C4-2B (cell line): ENCODE measurements around the gene PACSIN1.

Experiments
- CTCF ChIP-seq: fragments of 450-650 bp; conservative IDR thresholded peaks from 2 replicates; pipeline ENCODE4 v1.5.1; 2017; ENCODE audit warnings: mild to moderate bottlenecking
- ZFX ChIP-seq: fragments of 450-650 bp; IDR thresholded peaks from 2 replicates; pipeline ENCODE4 v1.6.1; 2017

DNA sequence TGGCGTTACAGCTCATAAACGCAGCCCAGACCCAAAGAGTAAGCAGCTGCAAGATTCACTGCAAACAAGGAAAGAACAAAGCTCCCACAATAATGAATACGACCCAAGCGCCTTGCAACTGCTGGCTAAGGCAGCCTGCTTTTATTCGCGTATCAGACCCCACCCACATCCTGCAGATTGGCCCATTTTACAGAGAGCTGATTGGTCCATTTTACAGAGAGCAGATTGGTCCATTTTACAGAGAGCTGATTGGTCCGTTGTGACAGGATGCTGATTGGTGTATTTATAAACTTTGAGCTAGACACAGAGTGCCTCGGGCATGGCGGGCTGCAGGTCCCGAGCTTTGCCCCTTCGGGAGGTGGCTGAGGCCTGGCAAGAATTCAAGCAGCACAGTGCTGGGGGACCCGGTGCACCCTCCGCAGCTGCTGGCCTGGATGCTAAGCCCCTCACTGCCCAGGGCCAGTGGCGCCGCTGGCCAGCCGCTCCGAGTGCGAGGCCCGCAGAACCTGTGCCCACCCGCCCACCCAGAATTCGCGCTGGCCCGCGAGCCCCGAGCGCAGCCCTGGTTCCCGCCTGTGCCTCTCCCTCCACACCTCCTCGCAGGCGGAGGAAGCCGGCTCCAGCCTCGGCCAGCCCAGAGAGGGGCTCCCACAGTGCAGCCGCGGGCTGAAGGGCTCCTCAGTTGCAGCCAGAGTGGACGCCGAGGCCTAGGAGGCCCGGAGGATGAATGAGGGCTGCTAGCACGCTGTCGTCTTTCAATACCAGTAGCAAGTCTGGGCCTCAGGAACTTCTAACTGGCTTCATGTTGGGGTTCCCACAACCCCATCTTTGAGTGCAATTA lies 28.9 kb upstream of the PACSIN1 start:
- no peak for TF ChIP-seq CTCF
- no peak for TF ChIP-seq ZFX
